ENCODE data around the gene GIT1. TPM values are rescaled to one million over a fixed set of nuclear protein-coding genes. Genes with fewer than 3 reads are reported as not detected.
A peak's percentile ranks its signal among the peaks of the same experiment; 100 is the strongest.

Gene GIT1
- total RNA-seq, 1 donor from 2014 or later: 54.9 TPM

DNA sequence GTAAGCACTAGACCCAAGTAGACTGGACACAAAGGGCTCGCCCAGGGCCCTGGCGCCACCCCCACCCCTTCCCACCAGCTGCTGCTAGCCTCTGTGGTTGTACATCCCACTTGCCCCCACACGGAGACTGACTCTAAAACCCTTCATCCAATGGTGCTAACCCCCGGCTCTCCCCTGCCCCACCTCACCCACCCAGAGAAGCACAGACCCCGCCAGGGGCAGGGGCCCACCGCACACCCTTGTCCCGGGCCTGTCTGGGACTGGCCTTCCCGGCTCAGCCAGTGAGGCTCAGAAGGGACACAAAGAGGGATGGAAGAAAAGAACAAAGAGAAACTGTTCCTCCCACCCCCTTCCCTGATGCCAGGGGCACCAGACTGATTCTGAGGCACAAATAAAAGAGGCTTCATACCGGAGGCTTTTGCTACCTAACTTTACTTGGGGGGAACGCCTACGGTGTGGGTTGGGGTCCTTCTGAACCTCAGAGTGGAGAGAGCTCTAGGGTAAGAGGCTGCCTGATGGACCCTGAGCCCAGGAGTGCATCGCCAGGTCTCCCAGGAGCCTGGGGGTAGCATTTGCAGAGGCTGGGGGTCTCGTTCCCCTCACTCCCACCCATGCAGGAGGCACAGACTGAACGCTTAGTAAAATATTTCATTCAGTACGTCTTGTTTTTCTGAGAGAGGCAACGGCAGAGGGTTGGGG lies 25.1 kb upstream of the GIT1 start:
- H3K27me3 Mint-ChIP-seq: peaks cover 62% of the 10 kb centered on the region
- peak overlapping the region; percentile 7 for H3K4me3 Mint-ChIP-seq (ENCODE audit: low read depth)
- no peak overlapping the region for H3K27ac Mint-ChIP-seq
- DNase-seq (ENCODE audit: low spot score, unreplicated experiment): no peak
- H3K36me3 Mint-ChIP-seq (ENCODE audit: insufficient read depth): no peaks in the 10 kb centered on the region
- TF ChIP-seq, protein P1, sequence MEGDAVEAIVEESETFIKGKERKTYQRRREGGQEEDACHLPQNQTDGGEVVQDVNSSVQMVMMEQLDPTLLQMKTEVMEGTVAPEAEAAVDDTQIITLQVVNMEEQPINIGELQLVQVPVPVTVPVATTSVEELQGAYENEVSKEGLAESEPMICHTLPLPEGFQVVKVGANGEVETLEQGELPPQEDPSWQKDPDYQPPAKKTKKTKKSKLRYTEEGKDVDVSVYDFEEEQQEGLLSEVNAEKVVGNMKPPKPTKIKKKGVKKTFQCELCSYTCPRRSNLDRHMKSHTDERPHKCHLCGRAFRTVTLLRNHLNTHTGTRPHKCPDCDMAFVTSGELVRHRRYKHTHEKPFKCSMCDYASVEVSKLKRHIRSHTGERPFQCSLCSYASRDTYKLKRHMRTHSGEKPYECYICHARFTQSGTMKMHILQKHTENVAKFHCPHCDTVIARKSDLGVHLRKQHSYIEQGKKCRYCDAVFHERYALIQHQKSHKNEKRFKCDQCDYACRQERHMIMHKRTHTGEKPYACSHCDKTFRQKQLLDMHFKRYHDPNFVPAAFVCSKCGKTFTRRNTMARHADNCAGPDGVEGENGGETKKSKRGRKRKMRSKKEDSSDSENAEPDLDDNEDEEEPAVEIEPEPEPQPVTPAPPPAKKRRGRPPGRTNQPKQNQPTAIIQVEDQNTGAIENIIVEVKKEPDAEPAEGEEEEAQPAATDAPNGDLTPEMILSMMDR (IDR thresholded peaks at IDR 0.05; ENCODE audit: unreplicated experiment): no peak
- H3K4me1 Mint-ChIP-seq (ENCODE audit: low read depth): peaks cover 5% of the 10 kb centered on the region
- no peaks in the 10 kb centered on the region for H3K9me3 Mint-ChIP-seq (ENCODE audit: low read depth)

DNA sequence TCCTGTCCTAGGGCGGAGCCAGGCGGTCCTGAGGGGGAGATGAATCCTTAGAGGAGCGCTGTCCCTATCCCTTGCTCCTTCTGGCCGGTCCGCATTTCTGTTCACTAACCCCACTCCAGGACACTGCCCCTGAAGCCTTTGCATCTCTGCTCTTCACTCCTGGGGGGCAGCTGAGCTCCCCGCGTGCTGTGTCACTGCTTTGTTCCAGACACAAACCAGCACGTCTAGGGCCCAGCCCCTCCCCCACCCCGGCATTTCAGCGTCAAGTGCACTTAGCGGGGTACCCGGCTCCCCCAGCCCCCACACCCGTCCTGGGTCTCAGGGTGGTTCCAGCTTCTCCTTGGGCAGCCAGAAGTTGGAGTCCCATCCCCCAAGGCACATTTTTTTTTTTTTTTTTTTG lies 24.4 kb upstream of the GIT1 start:
- peak overlapping the region; percentile 16 for H3K4me3 Mint-ChIP-seq (ENCODE audit: low read depth)

GRCh38 chr17:29613352-29613837 lies 23.9 kb upstream of the GIT1 start:
- DNase-seq (ENCODE audit: low spot score, unreplicated experiment): peak; percentile 88
- TF ChIP-seq, protein P1 (IDR thresholded peaks at IDR 0.05; ENCODE audit: unreplicated experiment): peak; percentile 82
- Mint-ChIP-seq H3K27me3 (peaks cover 53% of the 10 kb centered on the region), H3K4me1 (ENCODE audit: low read depth) (peaks cover 5% of the 10 kb centered on the region), H3K36me3 (ENCODE audit: insufficient read depth) (no peaks in the 10 kb centered on the region), H3K4me3 (ENCODE audit: low read depth) (no peak overlapping the region), H3K9me3 (ENCODE audit: low read depth) (no peaks in the 10 kb centered on the region), H3K27ac (no peak overlapping the region)

More for the DNA sequence above, 24.4 kb upstream of the GIT1 start:
- TF ChIP-seq, protein P1 (IDR thresholded peaks at IDR 0.05; ENCODE audit: unreplicated experiment): no peak
- H3K27ac Mint-ChIP-seq: no peak overlapping the region
- peaks cover 5% of the 10 kb centered on the region for H3K4me1 Mint-ChIP-seq (ENCODE audit: low read depth)
- H3K36me3 Mint-ChIP-seq (ENCODE audit: insufficient read depth): no peaks in the 10 kb centered on the region
- peaks cover 58% of the 10 kb centered on the region for H3K27me3 Mint-ChIP-seq
- no peak for DNase-seq (ENCODE audit: low spot score, unreplicated experiment)
- H3K9me3 Mint-ChIP-seq (ENCODE audit: low read depth): no peaks in the 10 kb centered on the region

DNA sequence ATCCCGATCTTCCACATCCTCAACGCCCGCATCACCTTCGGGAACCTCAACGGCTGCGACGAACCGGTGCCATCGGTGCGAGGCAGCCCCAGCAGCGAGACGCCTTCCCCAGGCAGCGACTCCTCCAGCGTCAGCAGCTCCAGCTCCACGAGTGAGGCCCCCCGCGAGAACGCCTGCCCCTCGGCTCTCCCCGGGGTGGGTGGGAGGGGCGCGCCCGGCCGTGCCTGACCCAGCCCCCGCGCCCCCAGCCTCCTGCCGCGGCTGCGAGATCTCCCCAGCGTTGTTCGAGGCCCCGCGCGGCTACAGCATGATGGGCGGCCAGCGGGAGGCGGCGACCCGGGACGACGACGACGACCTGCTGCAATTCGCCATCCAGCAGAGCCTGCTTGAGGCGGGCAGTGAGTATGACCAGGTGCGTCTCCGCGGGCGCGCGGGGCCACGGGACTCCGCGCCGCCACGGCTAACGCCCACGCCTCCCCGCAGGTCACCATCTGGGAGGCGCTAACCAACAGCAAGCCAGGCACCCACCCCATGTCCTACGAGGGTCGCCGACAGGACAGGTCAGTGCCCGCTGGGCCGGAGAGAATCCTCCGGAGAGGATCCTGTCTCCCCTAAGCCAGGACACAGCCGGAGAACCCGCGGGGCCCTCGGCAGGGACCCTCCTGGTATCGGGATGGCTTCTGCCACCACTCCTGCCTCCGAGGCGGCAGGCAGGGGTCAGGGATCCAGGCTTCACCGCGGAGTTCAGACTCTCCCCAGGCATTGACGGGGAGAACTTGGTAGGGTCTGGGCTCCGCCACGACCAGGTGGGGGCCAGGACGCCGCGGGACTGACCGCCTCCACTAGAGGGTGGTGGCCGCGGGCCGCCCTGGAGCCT lies 23.2 kb upstream of the GIT1 start:
- H3K9me3 Mint-ChIP-seq (ENCODE audit: low read depth): no peaks in the 10 kb centered on the region
- H3K4me1 Mint-ChIP-seq (ENCODE audit: low read depth): peaks cover 5% of the 10 kb centered on the region
- DNase-seq (ENCODE audit: low spot score, unreplicated experiment): no peak
- H3K4me3 Mint-ChIP-seq (ENCODE audit: low read depth): no peak overlapping the region
- TF ChIP-seq, protein P1 (IDR thresholded peaks at IDR 0.05; ENCODE audit: unreplicated experiment): no peak
- no peaks in the 10 kb centered on the region for H3K36me3 Mint-ChIP-seq (ENCODE audit: insufficient read depth)
- no peak overlapping the region for H3K27ac Mint-ChIP-seq
- peaks cover 49% of the 10 kb centered on the region for H3K27me3 Mint-ChIP-seq

GRCh38 chr17:29612094-29612403 lies 22.6 kb upstream of the GIT1 start:
- Mint-ChIP-seq H3K4me3 (ENCODE audit: low read depth) (no peak overlapping the region), H3K27ac (no peak overlapping the region), H3K27me3 (peaks cover 44% of the 10 kb centered on the region), H3K36me3 (ENCODE audit: insufficient read depth) (no peaks in the 10 kb centered on the region), H3K4me1 (ENCODE audit: low read depth) (peaks cover 4% of the 10 kb centered on the region), H3K9me3 (ENCODE audit: low read depth) (no peaks in the 10 kb centered on the region)
- TF ChIP-seq, protein P1 (IDR thresholded peaks at IDR 0.05; ENCODE audit: unreplicated experiment): no peak
- DNase-seq (ENCODE audit: low spot score, unreplicated experiment): no peak

Data from progenitor cell of endocrine pancreas (in vitro differentiated cells).